OCI-LY7 (cell line): ENCODE results near the gene STAG1.

ENCODE experiments used
- CTCF ChIP-seq: fragments of 200-600 bp; sonication (generic); conservative IDR thresholded peaks from 2 replicates; pipeline ENCODE4 v1.5.1; 2014; ENCODE audit warnings: mild to moderate bottlenecking, antibody characterized with exemption, low read length, moderate library complexity, mixed read lengths
- EZH2phosphoT487 ChIP-seq: fragments of 200-600 bp; sonication (generic); IDR thresholded peaks from 2 replicates; pipeline ENCODE4 v1.6.1; 2018; ENCODE audit warnings: low read depth, borderline replicate concordance, mild to moderate bottlenecking, mixed run types, antibody characterized with exemption, low read length, moderate library complexity, mixed read lengths

GRCh38 chr3:136631424-136631823 is 120.8 kb downstream of the STAG1 start:
- no peak for TF ChIP-seq CTCF
- no peak for TF ChIP-seq EZH2phosphoT487
